22Rv1 (cell line): ENCODE data around the gene ZNF132.

Experiments used
- ZFX ChIP-seq: fragments of 450-650 bp; IDR thresholded peaks from 2 replicates; pipeline ENCODE4 v1.6.1; 2017; ENCODE audit warnings: antibody characterized with exemption, borderline replicate concordance
- TF ChIP-seq, protein P1 (sequence below): fragments of 450-650 bp; IDR thresholded peaks from 2 replicates; pipeline ENCODE4 v1.5.1; 2017; ENCODE audit warnings: mild to moderate bottlenecking

DNA sequence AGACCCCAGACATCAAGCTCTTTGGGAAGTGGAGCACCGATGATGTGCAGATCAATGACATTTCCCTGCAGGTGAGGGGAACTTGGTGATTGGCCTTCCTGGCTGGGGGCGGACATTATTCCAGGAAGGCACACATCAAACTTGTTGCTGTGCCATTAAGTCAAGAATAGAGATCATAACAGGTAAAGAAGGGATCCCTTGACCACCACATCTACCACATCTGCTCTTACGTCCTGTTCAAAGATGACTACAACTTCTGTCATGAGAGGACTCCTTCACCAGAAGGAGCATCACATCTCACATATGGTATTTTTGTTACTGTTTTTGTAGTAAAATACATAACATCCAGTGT, 51.8 kb downstream of the ZNF132 start:
- TF ChIP-seq, protein P1, sequence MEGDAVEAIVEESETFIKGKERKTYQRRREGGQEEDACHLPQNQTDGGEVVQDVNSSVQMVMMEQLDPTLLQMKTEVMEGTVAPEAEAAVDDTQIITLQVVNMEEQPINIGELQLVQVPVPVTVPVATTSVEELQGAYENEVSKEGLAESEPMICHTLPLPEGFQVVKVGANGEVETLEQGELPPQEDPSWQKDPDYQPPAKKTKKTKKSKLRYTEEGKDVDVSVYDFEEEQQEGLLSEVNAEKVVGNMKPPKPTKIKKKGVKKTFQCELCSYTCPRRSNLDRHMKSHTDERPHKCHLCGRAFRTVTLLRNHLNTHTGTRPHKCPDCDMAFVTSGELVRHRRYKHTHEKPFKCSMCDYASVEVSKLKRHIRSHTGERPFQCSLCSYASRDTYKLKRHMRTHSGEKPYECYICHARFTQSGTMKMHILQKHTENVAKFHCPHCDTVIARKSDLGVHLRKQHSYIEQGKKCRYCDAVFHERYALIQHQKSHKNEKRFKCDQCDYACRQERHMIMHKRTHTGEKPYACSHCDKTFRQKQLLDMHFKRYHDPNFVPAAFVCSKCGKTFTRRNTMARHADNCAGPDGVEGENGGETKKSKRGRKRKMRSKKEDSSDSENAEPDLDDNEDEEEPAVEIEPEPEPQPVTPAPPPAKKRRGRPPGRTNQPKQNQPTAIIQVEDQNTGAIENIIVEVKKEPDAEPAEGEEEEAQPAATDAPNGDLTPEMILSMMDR, result 0 out of 2 replicates have a peak, but pooled peaks have one; percentile 1
- TF ChIP-seq ZFX, result no peak
